Activated CD4-positive, alpha-beta memory T cell treated with anti-CD3 and anti-CD28 coated beads, Interleukin-2, amount 10 ng/mL, durations not matched to agents 7 days and 5 days (primary cell): Measurements from ENCODE around the gene IL24. TPM values are rescaled to one million over a fixed set of nuclear protein-coding genes. Genes with fewer than 3 reads are reported as not detected.

Source experiments
- CTCF ChIA-PET: fragments of 350-600 bp; sonication (Branson Sonifier 250); formaldehyde crosslinking; loops from one replicate; lab custom pipeline; 2021; ENCODE audit warnings: antibody characterized with exemption, inconsistent platforms; lab: Charles Lee
- POLR2A ChIA-PET: fragments of 350-600 bp; sonication (Branson Sonifier 250); formaldehyde crosslinking; loops from one replicate; lab custom pipeline; 2021; ENCODE audit warnings: antibody characterized with exemption; lab: Charles Lee
- DNase-seq: peaks from one replicate; pipeline ENCODE4 v3.0.0-alpha.2; 2020
- H3K27ac Mint-ChIP-seq: one replicate; pipeline ENCODE4 v1.8.0; 2021; ENCODE audit warnings: mild to moderate bottlenecking, mixed read lengths
- H3K27me3 Mint-ChIP-seq: one replicate; pipeline ENCODE4 v1.8.0; 2021; ENCODE audit warnings: mixed read lengths
- H3K36me3 Mint-ChIP-seq: one replicate; pipeline ENCODE4 v1.8.0; 2021; ENCODE audit warnings: low read depth, mixed read lengths
- H3K4me1 Mint-ChIP-seq: one replicate; pipeline ENCODE4 v1.8.0; 2021; ENCODE audit warnings: mixed read lengths
- H3K4me3 Mint-ChIP-seq: one replicate; pipeline ENCODE4 v1.8.0; 2021; ENCODE audit warnings: mild to moderate bottlenecking, mixed read lengths
- H3K9me3 Mint-ChIP-seq: one replicate; pipeline ENCODE4 v1.8.0; 2021; ENCODE audit warnings: mixed read lengths
- total RNA-seq, 2 experiments: library from RNA; stranded (reverse); gene quantifications; one replicate each; pipeline ENCODE4 v1.2.3, GENCODE V29; 2021

The IL24 gene
- total RNA-seq, 2 experiments from 2014 or later: not detected

- no peak for DNase-seq
- Mint-ChIP-seq H3K27me3 (peaks cover 2% of the 10 kb centered on the region), H3K4me1 (peaks cover 15% of the 10 kb centered on the region), H3K4me3 (no peak overlapping the region), H3K9me3 (no peaks in the 10 kb centered on the region), H3K36me3 (no peaks in the 10 kb centered on the region), H3K27ac (no peak overlapping the region)
- POLR2A ChIA-PET: interaction anchor here (1.1 kb wide), 1 partner anchor 30 kb away, joined by 3 read pairs; the partner anchor contains the start of gene FCMR
- CTCF ChIA-PET: interaction anchor here (1.1 kb wide), 1 partner anchor 40 kb away, joined by 3 read pairs; no protein-coding TSS in a partner anchor
Measured at GRCh38 chr1:206951318-206952100, 54.3 kb downstream of the IL24 start.

DNA sequence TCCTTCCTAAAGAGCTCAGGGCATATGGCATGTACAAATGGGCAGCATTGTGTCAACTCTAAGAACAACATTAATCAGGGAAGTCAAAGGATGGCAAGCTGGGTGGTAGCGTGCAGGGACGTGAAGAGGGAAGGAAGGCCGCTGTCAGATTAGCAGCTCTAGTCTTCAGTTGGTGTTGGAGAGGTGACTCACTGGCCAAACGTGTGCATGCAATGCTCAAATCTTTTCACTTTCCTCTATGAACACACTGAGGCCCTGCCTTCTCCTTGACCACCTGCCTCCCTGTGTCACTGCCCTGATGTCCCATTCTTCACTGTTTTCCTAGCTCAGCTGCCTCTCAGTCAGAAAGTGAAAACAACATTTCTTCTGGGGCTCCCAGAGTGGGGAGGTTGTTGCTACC is 54.9 kb downstream of the IL24 start:
- H3K9me3 Mint-ChIP-seq: no peaks in the 10 kb centered on the region
- peaks cover 2% of the 10 kb centered on the region for H3K27me3 Mint-ChIP-seq
- H3K27ac Mint-ChIP-seq: no peak overlapping the region
- H3K4me1 Mint-ChIP-seq: peaks cover 15% of the 10 kb centered on the region
- no peak for DNase-seq
- POLR2A ChIA-PET: interaction anchor here (1.1 kb wide), 1 partner anchor 30 kb away, joined by 3 read pairs; the partner anchor contains the start of gene FCMR
- no peaks in the 10 kb centered on the region for H3K36me3 Mint-ChIP-seq
- CTCF ChIA-PET: no interaction called here
- H3K4me3 Mint-ChIP-seq: no peak overlapping the region

- ChIA-PET CTCF (no interaction called here), POLR2A (no interaction called here)
- no peaks in the 10 kb centered on the region for H3K9me3 Mint-ChIP-seq
- peaks cover 2% of the 10 kb centered on the region for H3K27me3 Mint-ChIP-seq
- no peak overlapping the region for H3K4me3 Mint-ChIP-seq
- peaks cover 15% of the 10 kb centered on the region for H3K4me1 Mint-ChIP-seq
- H3K27ac Mint-ChIP-seq: no peak overlapping the region
- no peaks in the 10 kb centered on the region for H3K36me3 Mint-ChIP-seq
- no peak for DNase-seq
Measured at GRCh38 chr1:206953126-206953525, 55.9 kb downstream of the IL24 start.

DNA sequence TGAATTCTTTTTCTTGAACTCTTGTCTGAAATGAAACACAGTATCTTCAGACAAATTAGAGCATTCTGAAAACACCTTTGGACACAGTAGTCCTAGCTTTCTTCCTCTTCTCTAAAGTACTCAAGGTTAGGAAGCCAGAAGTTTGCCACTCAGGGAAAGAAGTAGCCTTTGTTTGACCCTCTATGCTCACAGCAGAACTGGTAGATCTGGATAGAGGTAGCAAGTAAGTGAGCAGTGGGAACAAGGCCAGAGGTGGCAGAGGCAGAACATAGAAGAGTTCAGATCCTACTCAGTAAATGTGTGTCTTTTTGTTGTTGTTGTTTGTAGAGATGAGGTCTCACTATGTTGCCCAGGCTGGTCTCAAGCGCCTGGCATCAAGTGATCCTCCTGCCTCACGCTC is 56.4 kb downstream of the IL24 start:
- peaks cover 15% of the 10 kb centered on the region for H3K4me1 Mint-ChIP-seq
- H3K27me3 Mint-ChIP-seq: peaks cover 2% of the 10 kb centered on the region
- CTCF ChIA-PET: interaction anchor here (1.1 to 1.3 kb wide), 2 partner anchors 9 to 20 kb away, joined by 5 read pairs; no protein-coding TSS in a partner anchor
- POLR2A ChIA-PET: no interaction called here
- no peaks in the 10 kb centered on the region for H3K36me3 Mint-ChIP-seq
- no peak overlapping the region for H3K27ac Mint-ChIP-seq
- no peak for DNase-seq
- no peak overlapping the region for H3K4me3 Mint-ChIP-seq
- no peaks in the 10 kb centered on the region for H3K9me3 Mint-ChIP-seq

Other genes starting within 250 kb of the IL24 start
- 10 to 100 TPM; 89.1 to 95.2 TPM for gene MAPKAPK2, start 212.5 kb upstream of the IL24 start, total RNA-seq
- not detected for gene IL19, start 126.7 kb upstream of the IL24 start, total RNA-seq
- 1 to 10 TPM in 1 of 2 experiments, under 1 TPM in 1; 0.73 to 1.9 TPM for gene IL10, start 124.9 kb upstream of the IL24 start, total RNA-seq
- not detected for gene IL20, start 31.8 kb upstream of the IL24 start, total RNA-seq
- gene FCMR, start 24.5 kb downstream of the IL24 start, total RNA-seq: 100 to 1,000 TPM; 117 to 121 TPM
- gene PIGR, start 49.0 kb downstream of the IL24 start, total RNA-seq: not detected
- not detected for gene FCAMR, start 73.0 kb downstream of the IL24 start, total RNA-seq
- gene C1orf116, start 135.3 kb downstream of the IL24 start, total RNA-seq: under 1 TPM in 1 of 2 experiments, not detected in 1; 0.08 TPM
- 1 to 10 TPM; 9.1 to 9.4 TPM for gene YOD1, start 153.8 kb downstream of the IL24 start, total RNA-seq
- gene PFKFB2, start 155.8 kb downstream of the IL24 start, total RNA-seq: 1 to 10 TPM; 1.5 to 1.7 TPM
- 1 to 10 TPM in 1 of 2 experiments, under 1 TPM in 1; 0.43 to 1.2 TPM for gene C4BPB, start 191.4 kb downstream of the IL24 start, total RNA-seq
- gene C4BPA, start 206.8 kb downstream of the IL24 start, total RNA-seq: not detected